HG03571 (cell line): ENCODE measurements around the gene MRPL32.

ENCODE experiments used
- ATAC-seq: cut with Tn5 transposase; IDR thresholded peaks from one replicate; pipeline ENCODE4 v1.9.1; 2021; ENCODE audit not compliant: unreplicated experiment

The MRPL32 gene

GRCh38 chr7:42925630-42926029 lies 6.5 kb upstream of the MRPL32 start:
- ATAC-seq: no peak

GRCh38 chr7:42926204-42926603 lies 6.0 kb upstream of the MRPL32 start:
- ATAC-seq: no peak

GRCh38 chr7:42928754-42929153 lies 3.4 kb upstream of the MRPL32 start:
- no peak for ATAC-seq

- no peak for ATAC-seq
These were observed 2.7 kb upstream of the MRPL32 start for GRCh38 chr7:42929449-42929848.

GRCh38 chr7:42930889-42931288 lies 1.3 kb upstream of the MRPL32 start:
- no peak for ATAC-seq

GRCh38 chr7:42931447-42931833 lies 736 bp upstream of the MRPL32 start:
- ATAC-seq: no peak

GRCh38 chr7:42932811-42933591 lies 825 bp downstream of the MRPL32 start:
- no peak for ATAC-seq

- ATAC-seq: no peak
These were observed 2.1 kb downstream of the MRPL32 start for GRCh38 chr7:42934291-42934690.

- no peak for ATAC-seq
These were observed 3.7 kb downstream of the MRPL32 start for GRCh38 chr7:42935861-42936260.

GRCh38 chr7:42939457-42940240 lies 7.5 kb downstream of the MRPL32 start:
- no peak for ATAC-seq

GRCh38 chr7:42940985-42941847 lies 9.0 kb downstream of the MRPL32 start:
- peak; percentile 46 for ATAC-seq

GRCh38 chr7:42945821-42946626 lies 13.8 kb downstream of the MRPL32 start:
- peak; percentile 52 for ATAC-seq

- ATAC-seq: no peak
These were observed 14.4 kb downstream of the MRPL32 start for GRCh38 chr7:42946627-42946950.

GRCh38 chr7:42947521-42947920 lies 15.3 kb downstream of the MRPL32 start:
- ATAC-seq: no peak

GRCh38 chr7:42950417-42950816 lies 18.2 kb downstream of the MRPL32 start:
- no peak for ATAC-seq

GRCh38 chr7:42952328-42952727 lies 20.2 kb downstream of the MRPL32 start:
- ATAC-seq: no peak

- no peak for ATAC-seq
These were observed 21.8 kb downstream of the MRPL32 start for GRCh38 chr7:42953994-42954393.

GRCh38 chr7:42956062-42956461 lies 23.9 kb downstream of the MRPL32 start:
- ATAC-seq: no peak

- ATAC-seq: no peak
These were observed 27.4 kb downstream of the MRPL32 start for GRCh38 chr7:42959549-42959948.

- no peak for ATAC-seq
These were observed 28.6 kb downstream of the MRPL32 start for GRCh38 chr7:42960762-42961161.

GRCh38 chr7:42961170-42961569 lies 29.0 kb downstream of the MRPL32 start:
- ATAC-seq: no peak
